ENCODE data around the gene STARD9. TPM values are rescaled to one million over a fixed set of nuclear protein-coding genes. Genes with fewer than 3 reads are reported as not detected.

Gene STARD9
- total and polyA plus RNA-seq, 10 of the 15 experiments (the other 5 are each of a cell fraction or from before 2014, with no cell fraction given): 0.58 to 11.5 (median 6.1) TPM

GRCh38 chr15:42707873-42708544 is 132.6 kb downstream of the STARD9 start:
- Histone ChIP-seq H3K4me1 (ENCODE audit: control insufficient read depth, insufficient read depth, low read length) (no peaks in the 10 kb centered on the region), H3K27ac (ENCODE audit: control insufficient read depth, insufficient read depth) (no peak overlapping the region), H3K9ac (ENCODE audit: control insufficient read depth, insufficient read depth, low read length) (no peak overlapping the region), H4K20me1 (ENCODE audit: control insufficient read depth, insufficient read depth) (no peaks in the 10 kb centered on the region), H3K4me3 (no peak overlapping the region), H3K4me2 (ENCODE audit: control insufficient read depth, insufficient read depth) (no peak overlapping the region), H3K27me3 (replicated peaks in 1 of 2; ENCODE audit: control insufficient read depth in 2 of 2, insufficient read depth in 2 of 2, low read length in 1 of 2) (no peaks in the 10 kb centered on the region), H3K36me3 (ENCODE audit: control insufficient read depth in 2 of 2, insufficient read depth in 2 of 2, low read length in 1 of 2) (no peaks in the 10 kb centered on the region; a peak in 1 of 4 replicates), H2AFZ (ENCODE audit: control insufficient read depth, low read depth, low read length) (no peak overlapping the region), H3K9me3 (replicated peaks; ENCODE audit: control insufficient read depth, insufficient read depth, low read length) (no peaks in the 10 kb centered on the region), H3K79me2 (ENCODE audit: control insufficient read depth, insufficient read depth, low read length) (no peaks in the 10 kb centered on the region)
- TF ChIP-seq ZBTB11 (CRISPR knock-in tag; IDR thresholded peaks at IDR 0.05): no peak
- TF ChIP-seq NBN (IDR thresholded peaks at IDR 0.05): no peak
- TF ChIP-seq ZNF217 (IDR thresholded peaks at IDR 0.05): no peak
- TF ChIP-seq ESRRA (IDR thresholded peaks at IDR 0.05; ENCODE audit: low read length): no peak
- no peak for TF ChIP-seq SREBF1 (IDR thresholded peaks at IDR 0.05; ENCODE audit: low read length)
- TF ChIP-seq ZNF274 (IDR thresholded peaks at IDR 0.05; ENCODE audit: insufficient read depth, insufficient read length): no peak
- no peak for TF ChIP-seq SIN3A (IDR thresholded peaks at IDR 0.05; ENCODE audit: low read depth, low read length)
- TF ChIP-seq FOXK2 (IDR thresholded peaks at IDR 0.05): no peak
- in situ Hi-C loops (cut with MboI) (loop anchor here (10.0 kb wide), 1 partner anchor 217 kb away; the partner anchor contains the start of gene TTBK2), intact Hi-C loops (cut with micrococcal nuclease; ENCODE audit: unreplicated experiment) (no loop called here)
- CTCF ChIA-PET: interaction anchor here (0.7 to 1.4 kb wide), 2 partner anchors 189 to 219 kb away, joined by 3 read pairs; no protein-coding TSS in a partner anchor
- POLR2A ChIA-PET: interaction anchor here (0.7 kb wide), 1 partner anchor 1432 kb away, joined by 3 read pairs; no protein-coding TSS in a partner anchor
- no TSS peak for BruUV-seq (replicated peaks)
- DNase-seq (ENCODE audit: low read depth, low spot score) (no peak), ATAC-seq (no peak), FAIRE-seq (no peak)
- SMC1A ChIA-PET (ENCODE audit: uncharacterized antibody, unreplicated experiment): interaction anchor here (1.0 kb wide), 1 partner anchor 219 kb away, joined by 3 read pairs; no protein-coding TSS in a partner anchor
- WGBS (ENCODE audit: insufficient coverage, insufficient replicate concordance, low lambda C conversion rate, missing lambda C conversion rate): 63% methylated on average over 3 of the region's 3 CpGs
- RAD21 ChIA-PET (ENCODE audit: unreplicated experiment): no interaction called here

Data from GM12878 (cell line).